Measurements from ENCODE around the gene C1orf50.
"Not testable (repeated sequence)": the region's sequence is repeated elsewhere in the genome, so short reads cannot be mapped to it uniquely, and the experiment has no call there.

C1orf50 gene

DNA sequence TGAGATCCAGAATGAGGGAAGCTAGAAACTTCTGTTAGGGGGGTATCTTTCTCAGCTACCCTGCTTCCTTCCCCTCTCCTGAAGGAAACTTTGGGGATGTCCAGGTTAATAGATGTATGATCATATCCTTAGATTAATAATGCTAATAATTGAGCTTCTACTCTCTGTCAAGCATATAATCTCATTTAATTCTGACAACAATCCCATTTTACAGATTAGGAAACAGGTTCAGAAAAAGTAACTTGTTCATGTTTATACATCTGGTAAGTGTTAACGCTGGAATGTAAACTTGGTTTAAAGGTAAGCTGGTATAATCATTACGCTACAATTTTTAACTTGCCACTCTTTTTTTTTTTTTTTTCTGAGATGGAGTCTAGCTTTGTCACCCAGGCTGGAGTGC is 16.0 kb downstream of the C1orf50 start:
- TF ChIP-seq POLR2A (IDR thresholded peaks at IDR 0.05; ENCODE audit: low read depth, low read length), result no peak
- no peak for FAIRE-seq
- DNase-seq (ENCODE audit: insufficient read length, low spot score), result no peak

GRCh38 chr1:42784547-42784945 is 17.5 kb downstream of the C1orf50 start:
- TF ChIP-seq POLR2A (IDR thresholded peaks at IDR 0.05; ENCODE audit: low read depth, low read length), result no peak
- FAIRE-seq (no peak), DNase-seq (ENCODE audit: insufficient read length, low spot score) (no peak)

DNA sequence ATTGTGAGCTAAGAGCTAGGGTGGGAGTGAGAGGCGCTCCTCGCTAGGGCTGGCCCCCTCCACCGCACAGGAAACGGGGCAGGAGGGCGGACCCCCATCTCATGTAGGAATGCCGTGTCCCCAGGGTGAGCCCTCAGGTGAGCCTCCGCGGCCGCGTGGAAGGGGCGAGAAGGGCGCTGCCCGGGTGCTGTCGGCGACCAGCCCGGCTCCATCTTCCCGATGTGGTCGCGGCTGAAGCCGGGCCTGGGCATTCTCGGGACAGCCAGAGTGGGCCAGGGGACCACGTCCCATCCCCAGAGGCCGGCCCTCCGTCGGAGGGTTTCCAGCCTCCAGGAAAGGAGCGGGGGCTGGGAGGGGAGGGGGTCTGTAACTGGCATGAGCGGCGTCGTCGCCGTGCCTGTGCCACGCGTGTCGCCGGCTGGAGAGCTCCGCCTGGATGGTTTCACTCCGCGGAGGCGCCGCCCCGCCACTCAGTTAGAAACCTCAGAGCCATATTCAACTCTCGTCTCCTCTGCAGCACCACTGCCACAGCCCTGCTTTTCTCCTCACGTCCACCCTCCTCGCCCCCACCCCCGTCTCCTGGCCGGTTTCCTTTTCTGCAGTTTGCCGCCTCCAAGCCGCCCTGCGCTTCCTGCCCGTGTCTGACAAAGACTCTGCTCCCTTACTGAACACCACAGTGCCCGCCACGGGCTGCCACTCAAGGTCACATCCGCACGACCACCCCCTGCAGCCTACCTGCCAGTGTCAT is 18.1 kb downstream of the C1orf50 start, which contains the start of gene TMEM269:
TMEM269 (plus strand) TSS at position 46 of the 748 bp plus-strand sequence. CDS start 4,903 bp downstream, outside the sequence.
- TF ChIP-seq POLR2A (IDR thresholded peaks at IDR 0.05; ENCODE audit: low read depth, low read length), result no peak
- FAIRE-seq (no peak), DNase-seq (ENCODE audit: insufficient read length, low spot score) (no peak)

- no peak for TF ChIP-seq POLR2A (IDR thresholded peaks at IDR 0.05; ENCODE audit: low read depth, low read length)
- DNase-seq (ENCODE audit: insufficient read length, low spot score) (no peak), FAIRE-seq (no peak)
Measured at GRCh38 chr1:42786097-42786496, 19.0 kb downstream of the C1orf50 start.

DNA sequence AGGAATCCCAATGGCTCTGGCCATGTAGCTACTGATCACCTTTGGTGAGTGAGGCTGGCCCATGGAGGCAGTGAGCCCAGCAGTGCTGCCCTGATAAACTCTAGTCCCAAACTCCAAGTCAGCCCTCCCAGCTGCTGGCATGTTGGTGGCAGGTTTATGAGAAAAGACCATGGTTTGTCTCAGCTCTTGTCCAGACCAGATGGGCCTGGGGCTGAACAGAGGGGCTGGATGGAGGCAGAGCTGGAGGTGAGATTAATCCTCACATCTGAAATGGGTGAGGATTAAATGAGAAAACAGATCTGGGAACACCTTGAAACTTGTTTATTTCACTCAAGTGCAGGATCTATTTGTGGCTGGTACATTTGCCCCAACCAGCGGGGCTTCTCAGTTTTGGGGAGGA is 21.0 kb downstream of the C1orf50 start:
- no peak for TF ChIP-seq POLR2A (IDR thresholded peaks at IDR 0.05; ENCODE audit: low read depth, low read length)
- no peak for DNase-seq (ENCODE audit: insufficient read length, low spot score)
- FAIRE-seq, result no peak

DNA sequence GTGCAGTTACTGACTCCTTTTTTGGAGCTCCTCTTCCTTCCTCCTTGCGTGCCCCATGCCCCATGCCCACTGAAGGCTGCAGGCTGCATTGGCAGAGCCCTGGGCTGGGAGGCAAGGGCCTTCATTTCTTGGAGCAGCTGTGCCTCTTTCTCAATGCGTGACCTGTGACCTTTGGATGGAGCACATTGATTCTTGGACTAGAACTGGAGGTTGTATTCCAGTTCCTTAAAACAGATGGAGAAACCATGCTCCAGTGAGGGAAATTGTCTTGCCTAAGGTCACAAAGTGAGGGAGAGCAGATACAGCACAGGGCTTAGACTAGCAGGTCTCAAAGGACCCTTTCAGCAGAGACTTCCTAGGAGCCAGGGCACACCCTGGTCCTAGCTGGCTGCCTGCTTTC is 26.8 kb downstream of the C1orf50 start:
- DNase-seq (ENCODE audit: insufficient read length, low spot score) (no peak), FAIRE-seq (no peak)
- TF ChIP-seq POLR2A (IDR thresholded peaks at IDR 0.05; ENCODE audit: low read depth, low read length), result no peak

GRCh38 chr1:42797414-42797813 is 30.4 kb downstream of the C1orf50 start:
- DNase-seq (ENCODE audit: insufficient read length, low spot score) (no peak), FAIRE-seq (no peak)
- no peak for TF ChIP-seq POLR2A (IDR thresholded peaks at IDR 0.05; ENCODE audit: low read depth, low read length)

DNA sequence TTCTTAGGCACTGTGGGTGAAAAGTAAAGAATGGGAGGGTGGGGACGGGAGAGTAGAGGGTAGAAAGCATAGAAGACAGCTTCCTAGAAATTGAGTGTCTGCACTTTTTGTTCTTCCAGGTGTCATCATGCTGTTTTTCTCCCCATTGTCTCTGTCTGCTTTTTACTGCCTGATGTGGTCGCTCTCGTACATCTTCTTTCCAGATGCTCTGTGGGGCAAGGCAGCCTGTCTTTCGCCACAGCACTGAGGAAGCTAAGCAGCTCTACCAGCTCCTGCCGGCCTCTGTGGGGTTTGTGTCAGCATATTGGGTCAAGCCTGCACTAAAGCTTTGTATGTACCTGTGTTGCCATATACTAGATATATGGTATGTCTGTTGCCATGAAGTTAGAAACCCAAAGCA is 30.9 kb downstream of the C1orf50 start:
- TF ChIP-seq POLR2A (IDR thresholded peaks at IDR 0.05; ENCODE audit: low read depth, low read length), result no peak
- FAIRE-seq (no peak), DNase-seq (ENCODE audit: insufficient read length, low spot score) (no peak)

DNA sequence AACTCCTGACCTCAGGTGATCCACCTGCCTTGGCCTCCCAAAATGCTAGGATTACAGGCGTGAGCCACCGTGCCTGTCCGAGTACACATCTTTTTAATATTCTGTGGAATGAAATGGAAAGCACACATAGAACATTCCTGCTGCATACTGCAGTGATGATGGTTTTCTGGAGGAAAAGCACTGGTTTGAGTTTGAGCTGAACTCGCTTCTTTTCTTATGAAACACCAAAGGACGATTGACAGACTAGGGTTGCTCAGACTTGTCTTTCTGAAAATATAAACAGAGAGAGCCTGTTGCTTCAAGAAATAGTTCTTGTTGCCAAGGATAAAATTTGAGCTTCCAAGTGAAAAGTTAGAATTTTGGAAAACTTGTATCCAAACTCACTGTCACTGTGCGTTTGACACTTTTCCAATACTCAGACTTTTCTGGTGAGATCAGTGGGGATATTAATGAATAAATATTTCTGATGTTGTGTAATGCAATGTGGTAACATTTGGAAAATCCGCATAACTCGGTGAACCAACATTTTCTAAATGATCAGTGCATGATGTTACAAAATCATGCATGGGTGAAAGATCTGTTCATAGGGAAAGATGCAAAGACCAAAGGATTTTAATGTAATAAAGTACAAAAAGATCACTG is 34.9 kb downstream of the C1orf50 start:
- no peak for FAIRE-seq
- no peak for DNase-seq (ENCODE audit: insufficient read length, low spot score)
- no peak for TF ChIP-seq POLR2A (IDR thresholded peaks at IDR 0.05; ENCODE audit: low read depth, low read length)

DNA sequence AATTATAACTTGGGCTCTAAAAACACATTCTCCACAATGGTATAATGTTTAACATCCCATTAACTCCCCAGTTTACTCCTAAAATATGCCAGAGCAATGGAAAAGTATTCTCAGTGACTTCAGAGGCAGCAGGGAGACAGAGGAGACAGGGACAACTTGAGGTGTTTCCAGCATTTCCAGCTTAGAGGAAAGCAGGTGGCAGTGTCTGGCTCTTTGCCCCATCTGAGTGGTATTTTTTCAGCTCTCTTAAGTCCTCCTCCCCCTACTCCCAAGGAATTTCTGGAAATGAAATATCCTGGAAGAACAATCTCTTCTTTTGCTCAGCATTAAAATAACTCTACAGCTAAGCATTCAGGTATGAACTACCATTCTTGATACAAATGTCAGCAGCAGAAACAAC is 39.1 kb downstream of the C1orf50 start:
- FAIRE-seq (no peak), DNase-seq (ENCODE audit: insufficient read length, low spot score) (no peak)
- no peak for TF ChIP-seq POLR2A (IDR thresholded peaks at IDR 0.05; ENCODE audit: low read depth, low read length)

DNA sequence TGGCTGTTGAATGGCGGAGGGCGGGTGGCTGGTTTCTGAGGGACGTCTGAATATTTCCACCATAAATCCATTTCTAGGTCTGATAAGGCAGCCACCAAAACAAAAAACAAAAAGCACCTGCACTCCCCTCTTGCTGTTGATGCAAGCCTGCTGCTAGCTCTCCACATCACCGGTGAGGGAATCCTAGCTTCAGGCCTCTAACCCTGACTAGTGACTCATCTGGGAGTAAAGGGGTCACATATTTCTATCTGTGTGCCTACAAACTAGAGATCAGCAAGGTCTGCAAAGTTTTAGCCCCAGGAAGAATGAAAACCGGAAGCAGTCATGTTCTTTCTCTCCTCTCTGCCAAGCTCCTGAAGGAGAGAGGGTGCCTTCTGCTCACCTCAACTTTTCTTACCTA is 39.5 kb downstream of the C1orf50 start:
- TF ChIP-seq POLR2A (IDR thresholded peaks at IDR 0.05; ENCODE audit: low read depth, low read length), result no peak
- FAIRE-seq (no peak), DNase-seq (ENCODE audit: insufficient read length, low spot score) (no peak)

GRCh38 chr1:42807056-42807668 is 40.1 kb downstream of the C1orf50 start:
- DNase-seq (ENCODE audit: insufficient read length, low spot score) (no peak), FAIRE-seq (no peak)
- no peak for TF ChIP-seq POLR2A (IDR thresholded peaks at IDR 0.05; ENCODE audit: low read depth, low read length)

GRCh38 chr1:42814815-42815214 is 47.8 kb downstream of the C1orf50 start:
- FAIRE-seq; DNase-seq (ENCODE audit: insufficient read length, low spot score): not testable (repeated sequence)

- no peak for TF ChIP-seq POLR2A (IDR thresholded peaks at IDR 0.05; ENCODE audit: low read depth, low read length)
- no peak for DNase-seq (ENCODE audit: insufficient read length, low spot score)
- no peak for FAIRE-seq
Measured at GRCh38 chr1:42815941-42816584, 49.0 kb downstream of the C1orf50 start.

Measured in H54 (cell line).